ENCODE results near the gene HOXC5. TPM values are rescaled to one million over a fixed set of nuclear protein-coding genes. Genes with fewer than 3 reads are reported as not detected.
"Not testable (repeated sequence)": the region's sequence is repeated elsewhere in the genome, so short reads cannot be mapped to it uniquely, and the experiment has no call there.

Gene HOXC5
- total RNA-seq, 1 donor from 2014 or later: 28.7 TPM

DNA sequence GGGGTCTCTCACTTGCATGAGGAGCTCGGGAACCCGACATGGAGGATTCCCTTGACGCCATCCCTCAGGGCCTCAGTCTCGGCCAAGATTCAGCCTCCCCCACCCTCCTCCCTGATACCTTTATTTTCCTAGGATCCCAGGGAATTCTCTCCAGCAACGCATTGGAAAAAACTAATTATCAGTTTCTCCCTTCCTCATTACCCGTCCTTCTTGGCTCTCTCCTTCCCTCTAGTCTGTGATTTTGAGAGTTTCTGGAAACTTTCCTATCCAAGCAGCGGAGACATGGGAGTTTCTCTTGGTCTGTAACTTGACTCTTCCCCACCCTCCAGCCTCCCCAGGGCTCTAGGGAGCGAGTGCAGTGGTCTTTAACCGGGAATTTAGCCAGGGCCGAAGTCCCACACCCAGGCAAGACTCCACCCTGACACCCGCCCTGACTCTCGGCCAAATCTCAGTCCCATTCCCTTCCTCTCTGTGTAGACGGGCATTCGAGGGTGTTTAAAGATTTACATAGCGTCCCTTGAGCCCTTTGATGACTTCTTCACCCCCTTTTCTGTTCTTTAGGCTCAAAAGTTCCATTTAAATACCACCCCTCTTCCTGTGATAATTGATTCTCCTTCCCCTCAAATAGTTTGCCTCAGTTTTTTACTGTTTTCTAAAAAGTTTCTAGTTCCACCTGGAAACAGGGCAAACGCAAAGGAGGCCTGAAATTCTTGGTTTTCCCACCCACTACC lies 6.7 kb downstream of the HOXC5 start:
- H3K27me3 Mint-ChIP-seq (ENCODE audit: low read depth): peaks cover 7% of the 10 kb centered on the region
- DNase-seq (ENCODE audit: low spot score in 2 of 2, unreplicated experiment in 2 of 2): peak in 1 of 2 experiments; percentile 45
- H3K36me3 Mint-ChIP-seq: no peaks in the 10 kb centered on the region
- peaks cover 93% of the 10 kb centered on the region for H3K4me1 Mint-ChIP-seq
- H3K4me3 Mint-ChIP-seq: peak overlapping the region; percentile 81
- no peaks in the 10 kb centered on the region for H3K9me3 Mint-ChIP-seq
- peak overlapping the region; percentile 98 for H3K27ac Mint-ChIP-seq
- TF ChIP-seq, protein P1, sequence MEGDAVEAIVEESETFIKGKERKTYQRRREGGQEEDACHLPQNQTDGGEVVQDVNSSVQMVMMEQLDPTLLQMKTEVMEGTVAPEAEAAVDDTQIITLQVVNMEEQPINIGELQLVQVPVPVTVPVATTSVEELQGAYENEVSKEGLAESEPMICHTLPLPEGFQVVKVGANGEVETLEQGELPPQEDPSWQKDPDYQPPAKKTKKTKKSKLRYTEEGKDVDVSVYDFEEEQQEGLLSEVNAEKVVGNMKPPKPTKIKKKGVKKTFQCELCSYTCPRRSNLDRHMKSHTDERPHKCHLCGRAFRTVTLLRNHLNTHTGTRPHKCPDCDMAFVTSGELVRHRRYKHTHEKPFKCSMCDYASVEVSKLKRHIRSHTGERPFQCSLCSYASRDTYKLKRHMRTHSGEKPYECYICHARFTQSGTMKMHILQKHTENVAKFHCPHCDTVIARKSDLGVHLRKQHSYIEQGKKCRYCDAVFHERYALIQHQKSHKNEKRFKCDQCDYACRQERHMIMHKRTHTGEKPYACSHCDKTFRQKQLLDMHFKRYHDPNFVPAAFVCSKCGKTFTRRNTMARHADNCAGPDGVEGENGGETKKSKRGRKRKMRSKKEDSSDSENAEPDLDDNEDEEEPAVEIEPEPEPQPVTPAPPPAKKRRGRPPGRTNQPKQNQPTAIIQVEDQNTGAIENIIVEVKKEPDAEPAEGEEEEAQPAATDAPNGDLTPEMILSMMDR (IDR thresholded peaks at IDR 0.05; ENCODE audit: unreplicated experiment): no peak

DNA sequence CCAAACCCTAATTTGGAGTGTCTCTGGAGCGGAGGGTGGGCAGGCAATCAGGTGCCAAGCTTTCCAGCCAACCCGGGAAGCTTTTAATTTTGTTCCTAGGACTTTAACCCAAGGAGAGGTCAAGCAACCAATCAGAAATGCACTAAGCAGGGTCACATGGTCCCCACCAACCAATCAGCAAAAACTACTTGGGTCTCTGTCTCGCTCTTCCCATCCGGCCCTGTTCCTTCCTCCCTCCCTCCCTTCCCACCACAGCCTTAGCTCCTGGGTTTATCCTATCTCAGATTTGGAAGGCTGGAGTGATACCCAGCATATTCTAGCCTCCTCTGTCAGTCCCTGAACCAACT lies 7.3 kb downstream of the HOXC5 start:
- TF ChIP-seq, protein P1 (IDR thresholded peaks at IDR 0.05; ENCODE audit: unreplicated experiment): no peak
- H3K4me3 Mint-ChIP-seq: peak overlapping the region; percentile 81

DNA sequence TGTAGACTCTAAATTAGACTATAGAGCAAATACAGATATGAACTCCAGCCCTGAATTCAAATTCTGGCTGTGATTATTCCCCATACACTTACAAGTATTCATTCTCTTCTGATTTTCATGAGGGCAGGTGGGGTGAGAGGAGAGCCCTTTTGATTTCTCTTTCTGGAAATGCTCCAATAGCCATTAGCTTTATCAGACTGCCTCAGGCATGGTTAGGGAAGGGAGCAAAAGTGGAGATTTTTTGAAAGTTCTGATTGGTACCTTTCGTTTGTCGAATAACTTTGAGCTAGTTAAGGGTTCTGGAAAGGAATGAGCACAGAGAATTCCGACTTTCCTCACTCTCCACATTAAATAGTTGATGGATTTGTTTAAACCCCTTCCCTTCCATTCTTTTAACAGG lies 7.8 kb downstream of the HOXC5 start:
- no peak for DNase-seq (ENCODE audit: low spot score in 2 of 2, unreplicated experiment in 2 of 2)
- H3K27me3 Mint-ChIP-seq (ENCODE audit: low read depth): peaks cover 8% of the 10 kb centered on the region

More for the DNA sequence above, 7.3 kb downstream of the HOXC5 start:
- Mint-ChIP-seq H3K36me3 (no peaks in the 10 kb centered on the region), H3K4me1 (peaks cover 93% of the 10 kb centered on the region), H3K27ac (peak overlapping the region; percentile 98), H3K27me3 (ENCODE audit: low read depth) (peaks cover 6% of the 10 kb centered on the region), H3K9me3 (no peaks in the 10 kb centered on the region)
- DNase-seq (ENCODE audit: low spot score in 2 of 2, unreplicated experiment in 2 of 2): peak in 1 of 2 experiments; percentile 67

DNA sequence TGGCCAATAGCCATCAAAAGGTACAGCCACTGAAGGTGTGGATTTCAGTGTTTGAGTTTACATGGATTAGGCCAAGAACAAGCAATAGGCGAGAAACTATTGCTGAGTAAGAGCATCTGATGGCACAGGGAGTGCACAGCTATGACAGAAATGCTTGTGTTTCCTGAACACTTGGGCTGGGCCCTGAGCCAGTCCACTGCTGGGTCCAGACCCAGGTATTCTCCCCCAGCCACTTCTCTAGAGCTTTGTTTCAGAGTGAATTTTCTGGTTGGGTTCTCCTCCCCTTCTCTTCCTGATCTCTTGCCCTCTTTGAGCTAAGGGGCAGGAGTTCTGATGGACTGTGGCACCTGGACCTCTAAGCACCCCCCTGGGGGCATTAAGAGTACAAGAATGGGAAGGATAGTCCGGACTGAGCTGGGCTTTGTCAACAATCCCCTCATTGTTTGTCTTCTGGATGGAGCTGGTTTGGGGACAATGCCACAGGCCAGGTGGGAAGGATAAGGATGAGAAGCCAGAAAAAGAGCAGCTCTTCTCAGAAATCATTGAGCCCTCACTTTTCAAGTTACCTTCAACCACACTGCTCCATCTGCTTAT lies 8.3 kb downstream of the HOXC5 start:
- Mint-ChIP-seq H3K27me3 (ENCODE audit: low read depth) (peaks cover 11% of the 10 kb centered on the region), H3K4me3 (peak overlapping the region; percentile 36), H3K4me1 (peaks cover 92% of the 10 kb centered on the region), H3K36me3 (no peaks in the 10 kb centered on the region), H3K9me3 (no peaks in the 10 kb centered on the region), H3K27ac (peak overlapping the region; percentile 35)
- TF ChIP-seq, protein P1 (IDR thresholded peaks at IDR 0.05; ENCODE audit: unreplicated experiment): no peak
- no peak for DNase-seq (ENCODE audit: low spot score in 2 of 2, unreplicated experiment in 2 of 2)

More for the DNA sequence above, 7.8 kb downstream of the HOXC5 start:
- Mint-ChIP-seq H3K9me3 (no peaks in the 10 kb centered on the region), H3K36me3 (no peaks in the 10 kb centered on the region), H3K4me3 (peak overlapping the region; percentile 81), H3K4me1 (peaks cover 93% of the 10 kb centered on the region), H3K27ac (peak overlapping the region; percentile 98)
- TF ChIP-seq, protein P1 (IDR thresholded peaks at IDR 0.05; ENCODE audit: unreplicated experiment): no peak

DNA sequence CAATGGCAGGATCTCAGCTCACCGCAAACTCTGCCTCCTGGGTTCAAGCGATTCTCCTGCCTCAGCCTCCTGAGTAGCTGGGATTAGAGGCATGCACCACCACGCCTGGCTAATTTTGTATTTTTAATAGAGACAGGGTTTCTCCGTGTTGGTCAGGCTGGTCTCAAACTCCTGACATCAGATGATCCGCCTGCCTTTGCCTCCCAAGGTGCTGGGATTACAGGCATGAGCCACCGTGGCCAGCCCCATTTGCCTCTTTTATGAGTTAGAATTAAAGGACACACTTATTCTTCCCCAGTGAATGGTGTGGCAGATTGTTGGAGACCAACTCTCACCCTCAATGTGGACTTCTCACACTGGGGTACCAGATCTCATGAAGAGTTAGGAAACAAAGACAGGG lies 9.2 kb downstream of the HOXC5 start:
- peaks cover 13% of the 10 kb centered on the region for H3K27me3 Mint-ChIP-seq (ENCODE audit: low read depth)
- H3K27ac Mint-ChIP-seq: peak overlapping the region; percentile 98
- not testable (repeated sequence) for H3K9me3 Mint-ChIP-seq; H3K36me3 Mint-ChIP-seq; DNase-seq (ENCODE audit: low spot score in 2 of 2, unreplicated experiment in 2 of 2)
- peak overlapping the region; percentile 13 for H3K4me3 Mint-ChIP-seq
- H3K4me1 Mint-ChIP-seq: peaks cover 91% of the 10 kb centered on the region

All from mesothelial cell of epicardium (in vitro differentiated cells).